ENCODE measurements around the gene ETNK1.
"Not testable (repeated sequence)": the region's sequence is repeated elsewhere in the genome, so short reads cannot be mapped to it uniquely, and the experiment has no call there.

The ETNK1 gene

GRCh38 chr12:22624870-22625761, at the start of gene ETNK1:
Gene ETNK1, plus strand, starts transcription at chr12:22625171. Its CDS starts 260 bp downstream, at chr12:22625431.
- DNase-seq = peak; percentile 81

- no peak for DNase-seq
Measured at GRCh38 chr12:22576065-22576464, 48.9 kb upstream of the ETNK1 start.

- no peak for DNase-seq
Measured at GRCh38 chr12:22576473-22576872, 48.5 kb upstream of the ETNK1 start.

GRCh38 chr12:22577667-22578066, 47.3 kb upstream of the ETNK1 start:
- DNase-seq = no peak

GRCh38 chr12:22578328-22578727, 46.6 kb upstream of the ETNK1 start:
- DNase-seq = no peak

- peak; percentile 84 for DNase-seq
Measured at GRCh38 chr12:22588817-22589216, 36.2 kb upstream of the ETNK1 start.

GRCh38 chr12:22593864-22594263, 31.1 kb upstream of the ETNK1 start:
- no peak for DNase-seq

- DNase-seq = not testable (repeated sequence)
Measured at GRCh38 chr12:22597539-22597938, 27.4 kb upstream of the ETNK1 start.

- no peak for DNase-seq
Measured at GRCh38 chr12:22598141-22598762, 26.7 kb upstream of the ETNK1 start.

GRCh38 chr12:22598763-22599161, 26.2 kb upstream of the ETNK1 start:
- DNase-seq = no peak

GRCh38 chr12:22600181-22600580, 24.8 kb upstream of the ETNK1 start:
- no peak for DNase-seq

GRCh38 chr12:22609501-22609900, 15.5 kb upstream of the ETNK1 start:
- no peak for DNase-seq

- no peak for DNase-seq
Measured at GRCh38 chr12:22610131-22610530, 14.8 kb upstream of the ETNK1 start.

- DNase-seq = not testable (repeated sequence)
Measured at GRCh38 chr12:22612822-22613221, 12.1 kb upstream of the ETNK1 start.

- DNase-seq = no peak
Measured at GRCh38 chr12:22615963-22616501, 8.9 kb upstream of the ETNK1 start.

- DNase-seq = no peak
Measured at GRCh38 chr12:22617630-22618029, 7.3 kb upstream of the ETNK1 start.

- no peak for DNase-seq
Measured at GRCh38 chr12:22624548-22624869, 462 bp upstream of the ETNK1 start.

GRCh38 chr12:22625762-22626294, 857 bp downstream of the ETNK1 start:
- DNase-seq = no peak

GRCh38 chr12:22626406-22626805, 1.4 kb downstream of the ETNK1 start:
- DNase-seq = no peak

GRCh38 chr12:22627371-22627770, 2.4 kb downstream of the ETNK1 start:
- DNase-seq = no peak

GRCh38 chr12:22628228-22628627, 3.3 kb downstream of the ETNK1 start:
- DNase-seq = no peak

GRCh38 chr12:22631863-22632463, 7.0 kb downstream of the ETNK1 start:
- DNase-seq = no peak

- no peak for DNase-seq
Measured at GRCh38 chr12:22634883-22635282, 9.9 kb downstream of the ETNK1 start.

GRCh38 chr12:22635812-22636211, 10.8 kb downstream of the ETNK1 start:
- DNase-seq = no peak

Data from DMS153 (cell line).